Loucy (cell line): ENCODE data around the gene GIMAP8.

ENCODE experiments used
- H2AFZ ChIP-seq: fragments of 200-600 bp; sonication (generic); 2 replicates; pipeline ENCODE4 v1.6.0; 2016; ENCODE audit warnings: antibody characterized with exemption, mild to moderate bottlenecking, low read length, moderate library complexity
- H3F3A ChIP-seq: fragments of 200-600 bp; 2 replicates; pipeline ENCODE4 v1.6.0; 2016; ENCODE audit warnings: antibody characterized with exemption, low read depth, mild to moderate bottlenecking
- H3K27me3 ChIP-seq: fragments of 200-600 bp; sonication (generic); 2 replicates; pipeline ENCODE4 v1.6.1; 2014; ENCODE audit warnings: low read length, mild to moderate bottlenecking; ENCODE audit not compliant: insufficient read depth, poor library complexity, severe bottlenecking
- H3K36me3 ChIP-seq: fragments of 200-600 bp; sonication (generic); 2 replicates; pipeline ENCODE4 v1.6.1; 2016; ENCODE audit warnings: low read length; ENCODE audit not compliant: insufficient read depth
- H3K4me1 ChIP-seq: fragments of 200-600 bp; sonication (generic); 2 replicates; pipeline ENCODE4 v1.5.1; 2014; ENCODE audit warnings: low read length, mild to moderate bottlenecking; ENCODE audit not compliant: insufficient read depth, poor library complexity, severe bottlenecking
- H3K4me2 ChIP-seq: fragments of 200-600 bp; sonication (generic); 2 replicates; pipeline ENCODE4 v1.6.0; 2014; ENCODE audit warnings: antibody characterized with exemption, low read length, low read depth, mild to moderate bottlenecking; ENCODE audit not compliant: poor library complexity, severe bottlenecking
- H3K4me3 ChIP-seq: fragments of 200-600 bp; sonication (generic); 2 replicates; pipeline ENCODE4 v1.5.1; 2014; ENCODE audit warnings: low read length, mild to moderate bottlenecking, mixed read lengths; ENCODE audit not compliant: poor library complexity, severe bottlenecking
- H3K79me2 ChIP-seq: fragments of 200-600 bp; sonication (generic); 2 replicates; pipeline ENCODE4 v1.6.1; 2014; ENCODE audit warnings: low read length; ENCODE audit not compliant: insufficient read depth
- H3K9ac ChIP-seq: fragments of 200-600 bp; sonication (generic); 2 replicates; pipeline ENCODE4 v1.6.0; 2014; ENCODE audit warnings: mild to moderate bottlenecking, low read depth, low read length, moderate library complexity; ENCODE audit not compliant: poor library complexity, severe bottlenecking
- H3K9me2 ChIP-seq: fragments of 200-600 bp; sonication (generic); replicated peaks from 2 replicates; pipeline ENCODE4 v1.6.1; 2016; ENCODE audit warnings: low read depth, low read length, mixed read lengths
- H3K9me3 ChIP-seq: fragments of 200-600 bp; sonication (generic); 2 replicates; pipeline ENCODE4 v1.6.1; 2014; ENCODE audit warnings: mild to moderate bottlenecking, antibody characterized with exemption, low read length, low read depth; ENCODE audit not compliant: insufficient read depth
- H4K20me1 ChIP-seq: fragments of 200-600 bp; sonication (generic); 2 replicates; pipeline ENCODE4 v1.6.0; 2014; ENCODE audit warnings: antibody characterized with exemption, low read length, mild to moderate bottlenecking; ENCODE audit not compliant: insufficient read depth, poor library complexity, severe bottlenecking
- CTCF ChIP-seq: fragments of 200-600 bp; sonication (generic); conservative IDR thresholded peaks from 2 replicates; pipeline ENCODE4 v1.5.1; 2014; ENCODE audit warnings: mild to moderate bottlenecking, antibody characterized with exemption, low read length
- EZH2phosphoT487 ChIP-seq: fragments of 200-600 bp; IDR thresholded peaks from 2 replicates; pipeline ENCODE4 v1.6.1; 2018; ENCODE audit warnings: antibody characterized with exemption, mild to moderate bottlenecking, moderate library complexity, borderline replicate concordance

The GIMAP8 gene

GRCh38 chr7:150441524-150441923 is 8.9 kb upstream of the GIMAP8 start:
- no peak overlapping the region for H3K4me2 ChIP-seq
- H4K20me1 ChIP-seq: no peaks in the 10 kb centered on the region
- no peaks in the 10 kb centered on the region for H3F3A ChIP-seq
- no peak overlapping the region for H3K9ac ChIP-seq
- no peak overlapping the region for H3K4me3 ChIP-seq
- no peaks in the 10 kb centered on the region for H3K27me3 ChIP-seq
- no peaks in the 10 kb centered on the region for H3K79me2 ChIP-seq
- H3K36me3 ChIP-seq: no peaks in the 10 kb centered on the region
- H3K9me2 ChIP-seq: no peaks in the 10 kb centered on the region
- H2AFZ ChIP-seq: no peak overlapping the region
- TF ChIP-seq EZH2phosphoT487: no peak
- no peak for TF ChIP-seq CTCF
- H3K9me3 ChIP-seq: no peaks in the 10 kb centered on the region
- peaks cover 15% of the 10 kb centered on the region for H3K4me1 ChIP-seq

DNA sequence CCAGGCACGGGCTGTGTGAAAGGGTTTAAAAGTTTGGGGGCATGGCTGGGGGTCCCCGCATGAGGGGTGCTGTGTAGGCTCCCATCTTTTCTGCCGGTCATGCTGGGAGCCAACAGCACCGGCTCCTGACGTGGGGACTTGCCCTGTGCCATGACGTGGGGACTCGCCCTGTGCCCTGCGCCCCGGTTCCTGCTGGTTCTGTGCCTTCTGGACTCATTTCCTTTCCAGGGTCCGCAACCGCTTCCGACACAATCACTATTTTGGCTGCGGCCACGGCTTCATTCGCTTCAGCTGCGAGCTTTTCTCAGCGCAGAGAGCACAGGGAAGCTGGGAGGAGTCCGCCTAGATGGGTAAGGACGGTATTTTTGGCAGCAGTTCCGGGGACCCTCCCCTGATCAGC is 7.6 kb upstream of the GIMAP8 start:
- TF ChIP-seq EZH2phosphoT487 (no peak), CTCF (no peak)
- Histone ChIP-seq H3K9me3 (no peaks in the 10 kb centered on the region), H3K4me1 (peaks cover 22% of the 10 kb centered on the region), H3F3A (no peaks in the 10 kb centered on the region), H4K20me1 (no peaks in the 10 kb centered on the region), H3K27me3 (no peaks in the 10 kb centered on the region), H3K79me2 (no peaks in the 10 kb centered on the region), H3K9me2 (no peaks in the 10 kb centered on the region), H3K9ac (no peak overlapping the region), H3K4me3 (no peak overlapping the region), H3K4me2 (no peak overlapping the region), H3K36me3 (no peaks in the 10 kb centered on the region), H2AFZ (no peak overlapping the region)

GRCh38 chr7:150443793-150444540 is 6.5 kb upstream of the GIMAP8 start:
- Histone ChIP-seq H3K9me3 (no peaks in the 10 kb centered on the region), H3K4me1 (peaks cover 30% of the 10 kb centered on the region), H3K27me3 (no peaks in the 10 kb centered on the region), H3K79me2 (no peaks in the 10 kb centered on the region), H3K4me3 (no peak overlapping the region), H2AFZ (no peak overlapping the region), H3K4me2 (no peak overlapping the region), H4K20me1 (no peaks in the 10 kb centered on the region), H3K36me3 (no peaks in the 10 kb centered on the region), H3K9ac (no peak overlapping the region), H3K9me2 (no peaks in the 10 kb centered on the region), H3F3A (no peaks in the 10 kb centered on the region)
- TF ChIP-seq EZH2phosphoT487 (no peak), CTCF (no peak)
